NCI-H146 treated with DMSO at 0.1 percent for 48 hours (cell line): ENCODE results near the gene PLXDC2.

Experiments used
- DNase-seq: peaks from one replicate; lab custom pipeline; 2025; ENCODE audit not compliant: unreplicated experiment; lab: John Stamatoyannopoulos, UW

The PLXDC2 gene

GRCh38 chr10:19853831-19854230 lies 37.6 kb downstream of the PLXDC2 start:
- no peak for DNase-seq

- DNase-seq, result no peak
These were observed 41.6 kb downstream of the PLXDC2 start for GRCh38 chr10:19857876-19858275.

GRCh38 chr10:19860107-19860506 lies 43.9 kb downstream of the PLXDC2 start:
- no peak for DNase-seq

GRCh38 chr10:19862811-19863515 lies 46.7 kb downstream of the PLXDC2 start:
- DNase-seq, result no peak

GRCh38 chr10:19865676-19866075 lies 49.4 kb downstream of the PLXDC2 start:
- no peak for DNase-seq

GRCh38 chr10:19869370-19869769 lies 53.1 kb downstream of the PLXDC2 start:
- no peak for DNase-seq

GRCh38 chr10:19872504-19873271 lies 56.5 kb downstream of the PLXDC2 start:
- no peak for DNase-seq

GRCh38 chr10:19874190-19874589 lies 58.0 kb downstream of the PLXDC2 start:
- DNase-seq, result no peak

GRCh38 chr10:19874791-19875190 lies 58.6 kb downstream of the PLXDC2 start:
- DNase-seq, result no peak

GRCh38 chr10:19876570-19876969 lies 60.3 kb downstream of the PLXDC2 start:
- no peak for DNase-seq

GRCh38 chr10:19877466-19878255 lies 61.4 kb downstream of the PLXDC2 start:
- no peak for DNase-seq

- no peak for DNase-seq
These were observed 66.4 kb downstream of the PLXDC2 start for GRCh38 chr10:19882621-19883020.

- DNase-seq, result no peak
These were observed 71.9 kb downstream of the PLXDC2 start for GRCh38 chr10:19888061-19888660.

GRCh38 chr10:19889256-19889655 lies 73.0 kb downstream of the PLXDC2 start:
- no peak for DNase-seq

- DNase-seq, result no peak
These were observed 75.2 kb downstream of the PLXDC2 start for GRCh38 chr10:19891429-19891828.

GRCh38 chr10:19892270-19892669 lies 76.0 kb downstream of the PLXDC2 start:
- DNase-seq, result no peak

GRCh38 chr10:19892677-19893076 lies 76.4 kb downstream of the PLXDC2 start:
- DNase-seq, result no peak

GRCh38 chr10:19895500-19895899 lies 79.3 kb downstream of the PLXDC2 start:
- DNase-seq, result no peak

GRCh38 chr10:19902456-19902855 lies 86.2 kb downstream of the PLXDC2 start:
- no peak for DNase-seq

GRCh38 chr10:19904202-19904661 lies 88.0 kb downstream of the PLXDC2 start:
- no peak for DNase-seq

GRCh38 chr10:19906108-19906791 lies 90.0 kb downstream of the PLXDC2 start:
- no peak for DNase-seq
